Breast epithelium (tissue), 4 donors: ENCODE measurements around the gene HOOK2. TPM values are rescaled to one million over a fixed set of nuclear protein-coding genes. Genes with fewer than 3 reads are reported as not detected.

Source experiments
- DNase-seq, 2 donors: peaks; one replicate each; pipeline ENCODE4 v3.0.0-alpha.2; 2019; ENCODE audit warnings: low spot score in 2 of 2
- H3K27ac ChIP-seq, 2 donors: fragments of 200-600 bp; sonication (generic) in 1 of 2; one replicate each; pipeline ENCODE4 v1.5.1; 2016 to 2019; ENCODE audit warnings: mild to moderate bottlenecking in 1 of 2
- H3K27me3 ChIP-seq, 2 donors: fragments of 200-600 bp; sonication (generic) in 1 of 2; one replicate each; pipeline versions ENCODE4 v1.5.1 to v1.6.0; 2017 to 2019; ENCODE audit warnings: control low read depth in 1 of 2, mild to moderate bottlenecking in 1 of 2
- H3K36me3 ChIP-seq: fragments of 200-600 bp; one replicate; pipeline ENCODE4 v1.5.1; 2019
- H3K4me1 ChIP-seq, 2 donors: fragments of 200-600 bp; sonication (generic); one replicate each; pipeline ENCODE4 v1.5.1; 2016 to 2019; ENCODE audit warnings: control low read depth in 1 of 2
- H3K4me3 ChIP-seq, 3 donors: fragments of 200-600 bp; sonication (generic); 1 replicate in 2 of 3; 2 replicates in 1 of 3; pipeline ENCODE4 v1.5.1; 2016 to 2019; ENCODE audit warnings: mild to moderate bottlenecking in 3 of 3, moderate library complexity in 2 of 3
- H3K9me3 ChIP-seq, 2 donors: fragments of 200-600 bp; sonication (generic) in 1 of 2; one replicate each; pipeline ENCODE4 v1.5.1; 2016 to 2019; ENCODE audit warnings: control low read depth in 1 of 2
- POLR2A ChIP-seq: fragments of 450-650 bp; IDR thresholded peaks from one replicate; pipeline ENCODE4 v1.6.1; 2016; ENCODE audit warnings: antibody characterized with exemption, mild to moderate bottlenecking, moderate library complexity
- POLR2AphosphoS5 ChIP-seq, 3 donors: sonication (generic); formaldehyde crosslinking; IDR thresholded peaks; one replicate each; pipeline ENCODE4 v1.6.1; 2017; ENCODE audit warnings: antibody characterized with exemption in 3 of 3
- intact Hi-C: fragments of 100-400 bp; cut with DNase I; formaldehyde crosslinking; loops from one replicate; pipeline ENCODE4 v1.15.1; 2023; ENCODE audit warnings: low total_unique reads
- total RNA-seq, 3 donors: library from RNA; depleted of rRNA; stranded (reverse); fragments of >200 nt; gene quantifications; one replicate each; pipeline ENCODE4 v1.1.0, GENCODE V29; 2016
- TF ChIP-seq, protein P1 (sequence below), 3 donors: fragments of 450-650 bp; IDR thresholded peaks; one replicate each; pipeline ENCODE4 v1.5.1; 2016 to 2017; ENCODE audit warnings: antibody characterized with exemption in 3 of 3, mild to moderate bottlenecking in 3 of 3, moderate library complexity in 3 of 3

HOOK2 gene
- total RNA-seq, 3 donors from 2014 or later = 45.8 to 101 (median 98.6) TPM

DNA sequence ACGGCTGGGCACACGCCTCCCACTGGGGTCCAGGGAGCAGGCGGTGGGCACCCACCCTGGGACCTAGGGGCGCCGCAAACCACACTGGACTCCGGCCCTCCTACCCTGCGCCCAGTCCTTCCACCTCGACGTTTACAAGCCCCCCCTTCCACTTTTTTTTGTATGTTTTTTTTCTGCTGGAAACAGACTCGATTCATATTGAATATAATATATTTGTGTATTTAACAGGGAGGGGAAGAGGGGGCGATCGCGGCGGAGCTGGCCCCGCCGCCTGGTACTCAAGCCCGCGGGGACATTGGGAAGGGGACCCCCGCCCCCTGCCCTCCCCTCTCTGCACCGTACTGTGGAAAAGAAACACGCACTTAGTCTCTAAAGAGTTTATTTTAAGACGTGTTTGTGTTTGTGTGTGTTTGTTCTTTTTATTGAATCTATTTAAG, 17.5 kb upstream of the HOOK2 start:
- peaks cover 6 to 25% of the 10 kb centered on the region in 2 donors for H3K4me1 ChIP-seq
- peak overlapping the region; percentile 98 to 100 for H3K27ac ChIP-seq
- H3K4me3 ChIP-seq = peak overlapping the region; percentile 92 to 100 (median 95)
- intact Hi-C loops = no loop called here
- no peaks in the 10 kb centered on the region for H3K9me3 ChIP-seq
- TF ChIP-seq POLR2AphosphoS5 (IDR thresholded peaks at IDR 0.05) = peak in 1 of 3 donors; percentile 90
- no peak for TF ChIP-seq POLR2A
- TF ChIP-seq, protein P1, sequence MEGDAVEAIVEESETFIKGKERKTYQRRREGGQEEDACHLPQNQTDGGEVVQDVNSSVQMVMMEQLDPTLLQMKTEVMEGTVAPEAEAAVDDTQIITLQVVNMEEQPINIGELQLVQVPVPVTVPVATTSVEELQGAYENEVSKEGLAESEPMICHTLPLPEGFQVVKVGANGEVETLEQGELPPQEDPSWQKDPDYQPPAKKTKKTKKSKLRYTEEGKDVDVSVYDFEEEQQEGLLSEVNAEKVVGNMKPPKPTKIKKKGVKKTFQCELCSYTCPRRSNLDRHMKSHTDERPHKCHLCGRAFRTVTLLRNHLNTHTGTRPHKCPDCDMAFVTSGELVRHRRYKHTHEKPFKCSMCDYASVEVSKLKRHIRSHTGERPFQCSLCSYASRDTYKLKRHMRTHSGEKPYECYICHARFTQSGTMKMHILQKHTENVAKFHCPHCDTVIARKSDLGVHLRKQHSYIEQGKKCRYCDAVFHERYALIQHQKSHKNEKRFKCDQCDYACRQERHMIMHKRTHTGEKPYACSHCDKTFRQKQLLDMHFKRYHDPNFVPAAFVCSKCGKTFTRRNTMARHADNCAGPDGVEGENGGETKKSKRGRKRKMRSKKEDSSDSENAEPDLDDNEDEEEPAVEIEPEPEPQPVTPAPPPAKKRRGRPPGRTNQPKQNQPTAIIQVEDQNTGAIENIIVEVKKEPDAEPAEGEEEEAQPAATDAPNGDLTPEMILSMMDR (IDR thresholded peaks at IDR 0.05) = peak in 1 of 3 donors; percentile 15
- DNase-seq = no peak
- H3K36me3 ChIP-seq = no peaks in the 10 kb centered on the region
- H3K27me3 ChIP-seq = no peaks in the 10 kb centered on the region

DNA sequence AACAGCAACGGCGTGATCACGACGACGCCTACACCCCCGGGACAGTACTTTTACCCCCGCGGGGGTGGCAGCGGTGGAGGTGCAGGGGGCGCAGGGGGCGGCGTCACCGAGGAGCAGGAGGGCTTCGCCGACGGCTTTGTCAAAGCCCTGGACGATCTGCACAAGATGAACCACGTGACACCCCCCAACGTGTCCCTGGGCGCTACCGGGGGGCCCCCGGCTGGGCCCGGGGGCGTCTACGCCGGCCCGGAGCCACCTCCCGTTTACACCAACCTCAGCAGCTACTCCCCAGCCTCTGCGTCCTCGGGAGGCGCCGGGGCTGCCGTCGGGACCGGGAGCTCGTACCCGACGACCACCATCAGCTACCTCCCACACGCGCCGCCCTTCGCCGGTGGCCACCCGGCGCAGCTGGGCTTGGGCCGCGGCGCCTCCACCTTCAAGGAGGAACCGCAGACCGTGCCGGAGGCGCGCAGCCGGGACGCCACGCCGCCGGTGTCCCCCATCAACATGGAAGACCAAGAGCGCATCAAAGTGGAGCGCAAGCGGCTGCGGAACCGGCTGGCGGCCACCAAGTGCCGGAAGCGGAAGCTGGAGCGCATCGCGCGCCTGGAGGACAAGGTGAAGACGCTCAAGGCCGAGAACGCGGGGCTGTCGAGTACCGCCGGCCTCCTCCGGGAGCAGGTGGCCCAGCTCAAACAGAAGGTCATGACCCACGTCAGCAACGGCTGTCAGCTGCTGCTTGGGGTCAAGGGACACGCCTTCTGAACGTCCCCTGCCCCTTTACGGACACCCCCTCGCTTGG, 16.9 kb upstream of the HOOK2 start:
- H3K27ac ChIP-seq = peak overlapping the region; percentile 98 to 100
- intact Hi-C loops = no loop called here
- H3K4me1 ChIP-seq = peaks cover 6 to 28% of the 10 kb centered on the region in 2 donors
- H3K27me3 ChIP-seq = no peaks in the 10 kb centered on the region
- no peaks in the 10 kb centered on the region for H3K9me3 ChIP-seq
- DNase-seq = peak; percentile 63 to 79
- TF ChIP-seq, protein P1 (IDR thresholded peaks at IDR 0.05) = no peak
- TF ChIP-seq POLR2AphosphoS5 (IDR thresholded peaks at IDR 0.05) (peak; percentile 57 to 95 (median 72)), POLR2A (no peak)
- peak overlapping the region; percentile 92 to 100 (median 95) for H3K4me3 ChIP-seq
- H3K36me3 ChIP-seq = no peaks in the 10 kb centered on the region

DNA sequence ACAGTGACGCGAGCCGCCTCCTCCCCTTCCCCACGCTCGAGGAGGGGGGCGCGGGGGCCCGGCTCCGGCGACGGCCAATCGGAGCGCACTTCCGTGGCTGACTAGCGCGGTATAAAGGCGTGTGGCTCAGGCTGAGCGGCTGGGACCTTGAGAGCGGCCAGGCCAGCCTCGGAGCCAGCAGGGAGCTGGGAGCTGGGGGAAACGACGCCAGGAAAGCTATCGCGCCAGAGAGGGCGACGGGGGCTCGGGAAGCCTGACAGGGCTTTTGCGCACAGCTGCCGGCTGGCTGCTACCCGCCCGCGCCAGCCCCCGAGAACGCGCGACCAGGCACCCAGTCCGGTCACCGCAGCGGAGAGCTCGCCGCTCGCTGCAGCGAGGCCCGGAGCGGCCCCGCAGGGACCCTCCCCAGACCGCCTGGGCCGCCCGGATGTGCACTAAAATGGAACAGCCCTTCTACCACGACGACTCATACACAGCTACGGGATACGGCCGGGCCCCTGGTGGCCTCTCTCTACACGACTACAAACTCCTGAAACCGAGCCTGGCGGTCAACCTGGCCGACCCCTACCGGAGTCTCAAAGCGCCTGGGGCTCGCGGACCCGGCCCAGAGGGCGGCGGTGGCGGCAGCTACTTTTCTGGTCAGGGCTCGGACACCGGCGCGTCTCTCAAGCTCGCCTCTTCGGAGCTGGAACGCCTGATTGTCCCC, 16.1 kb upstream of the HOOK2 start, which contains the start of gene JUNB:
Gene JUNB (plus strand): TSS at position 142 of the 706 bp plus-strand sequence. CDS start 286 bp downstream, at position 428.
- DNase-seq = peak; percentile 98 to 99
- Histone ChIP-seq H3K4me3 (peak within 1 kb of the TSS; percentile 92 to 100 (median 95)), H3K36me3 (no peaks in the 10 kb centered on the region), H3K9me3 (no peaks in the 10 kb centered on the region), H3K4me1 (peaks cover 6 to 30% of the 10 kb centered on the region in 2 donors), H3K27ac (peak within 1 kb of the TSS; percentile 98 to 100), H3K27me3 (no peaks in the 10 kb centered on the region)
- intact Hi-C loops = loop anchor here (2.0 kb wide), 1 partner anchor 15 kb away; no protein-coding TSS in a partner anchor
- TF ChIP-seq POLR2A (peak; percentile 100), POLR2AphosphoS5 (IDR thresholded peaks at IDR 0.05) (peak; percentile 100)
- TF ChIP-seq, protein P1 (IDR thresholded peaks at IDR 0.05) = no peak

DNA sequence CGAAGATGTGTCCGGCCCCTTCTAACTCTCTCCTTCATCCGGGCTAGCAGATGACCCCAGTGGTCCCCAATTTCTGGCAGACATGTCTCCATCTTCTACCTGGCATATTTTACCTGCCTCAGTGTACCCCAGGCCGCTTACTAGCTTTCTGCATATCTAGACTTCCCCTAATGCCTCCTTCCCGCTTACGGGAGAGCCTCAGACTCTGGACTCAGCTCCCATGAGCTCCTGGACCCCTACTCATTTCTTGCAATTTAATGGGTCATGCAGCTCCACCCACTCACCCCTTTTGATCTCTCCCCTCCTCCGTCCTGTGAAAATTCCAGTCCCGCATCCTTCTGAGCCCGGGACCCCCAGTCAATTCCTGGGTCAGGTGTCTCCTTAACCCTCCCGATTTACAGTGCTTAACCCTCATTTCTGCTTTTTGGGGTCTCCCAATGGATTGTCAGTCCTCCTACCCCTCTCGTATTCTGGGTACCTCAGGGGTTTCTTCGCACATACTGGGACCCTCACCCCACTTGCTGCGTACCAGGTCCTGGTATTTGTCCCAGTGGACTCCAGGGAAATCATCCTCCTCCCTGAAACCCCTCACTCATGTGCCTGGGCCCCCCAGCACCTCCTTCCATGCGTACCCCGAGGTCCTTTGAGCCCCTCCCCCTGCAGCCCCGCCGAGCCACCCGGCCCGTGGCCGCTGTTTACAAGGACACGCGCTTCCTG, 15.4 kb upstream of the HOOK2 start:
- no peaks in the 10 kb centered on the region for H3K9me3 ChIP-seq
- DNase-seq = no peak
- no peak for TF ChIP-seq POLR2A
- TF ChIP-seq, protein P1 (IDR thresholded peaks at IDR 0.05) = no peak
- no peak for TF ChIP-seq POLR2AphosphoS5 (IDR thresholded peaks at IDR 0.05)
- H3K4me3 ChIP-seq = peak overlapping the region; percentile 92 to 100 (median 95)
- H3K27me3 ChIP-seq = no peaks in the 10 kb centered on the region
- H3K36me3 ChIP-seq = no peaks in the 10 kb centered on the region
- H3K4me1 ChIP-seq = peaks cover 6 to 24% of the 10 kb centered on the region in 2 donors
- peak overlapping the region; percentile 98 to 100 for H3K27ac ChIP-seq
- intact Hi-C loops = loop anchor here (2.0 kb wide), 1 partner anchor 14 kb away; no protein-coding TSS in a partner anchor
